SK-N-SH treated with all-trans-retinoic acid at 6 μM for 48 hours (cell line): ENCODE data around the gene C1QTNF4.
"Not testable (repeated sequence)": the region's sequence is repeated elsewhere in the genome, so short reads cannot be mapped to it uniquely, and the experiment has no call there.

ENCODE experiments used
- ATAC-seq: fragments of 200-7000 bp; cut with Tn5 transposase; 3 replicates; pipeline ENCODE4 v1.9.1; 2020; ENCODE audit warnings: mild to moderate bottlenecking, moderate library complexity
- ARNTL ChIP-seq: fragments of 450-650 bp; formaldehyde crosslinking; IDR thresholded peaks from 2 replicates; pipeline ENCODE4 v1.5.0; 2020; ENCODE audit warnings: low read depth, mild to moderate bottlenecking, moderate library complexity, borderline replicate concordance
- CSDC2 ChIP-seq: fragments of 250-450 bp; sonication (Bioruptor Pico); IDR thresholded peaks from 2 replicates; pipeline ENCODE4 v1.5.0; 2020; ENCODE audit warnings: mild to moderate bottlenecking, moderate library complexity
- ISL1 ChIP-seq: fragments of 250-450 bp; sonication (Bioruptor Pico); IDR thresholded peaks from 2 replicates; pipeline ENCODE4 v2.1.2; 2022; ENCODE audit warnings: mild to moderate bottlenecking, moderate library complexity
- OSR1 ChIP-seq: fragments of 250-450 bp; sonication (Bioruptor Pico); IDR thresholded peaks from 2 replicates; pipeline ENCODE4 v1.8.0; 2022; ENCODE audit warnings: moderate library complexity, mild to moderate bottlenecking, inconsistent platforms
- SNAI2 ChIP-seq: fragments of 250-450 bp; sonication (Bioruptor Pico); IDR thresholded peaks from 2 replicates; pipeline ENCODE4 v1.5.0; 2020; ENCODE audit warnings: mild to moderate bottlenecking, moderate library complexity
- TOX ChIP-seq: fragments of 250-450 bp; sonication (Bioruptor Pico); IDR thresholded peaks from 2 replicates; pipeline ENCODE4 v1.8.0; 2021; ENCODE audit warnings: mild to moderate bottlenecking, moderate library complexity, borderline replicate concordance
- ZC3H10 ChIP-seq: fragments of 250-450 bp; sonication (Bioruptor Pico); IDR thresholded peaks from 2 replicates; pipeline ENCODE4 v1.5.1; 2021; ENCODE audit warnings: mild to moderate bottlenecking, moderate library complexity
- ZNF565 ChIP-seq: fragments of 450-650 bp; formaldehyde crosslinking; conservative IDR thresholded peaks from 2 replicates; pipeline ENCODE4 v1.5.0; 2020; ENCODE audit warnings: low read depth, mild to moderate bottlenecking, moderate library complexity
- ZNF70 ChIP-seq: fragments of 450-650 bp; formaldehyde crosslinking; IDR thresholded peaks from 2 replicates; pipeline ENCODE4 v1.5.0; 2020; ENCODE audit warnings: mild to moderate bottlenecking, moderate library complexity
- TF ChIP-seq, protein P1 (sequence below): fragments of 250-450 bp; sonication (Bioruptor Pico); IDR thresholded peaks from 2 replicates; pipeline ENCODE4 v1.8.0; 2021; ENCODE audit warnings: low read depth, mild to moderate bottlenecking, moderate library complexity, borderline replicate concordance
- TF ChIP-seq, protein P2 (sequence below): fragments of 250-450 bp; sonication (Bioruptor Pico); IDR thresholded peaks from 2 replicates; pipeline ENCODE4 v1.5.0; 2020; ENCODE audit warnings: mild to moderate bottlenecking, moderate library complexity

The C1QTNF4 gene

DNA sequence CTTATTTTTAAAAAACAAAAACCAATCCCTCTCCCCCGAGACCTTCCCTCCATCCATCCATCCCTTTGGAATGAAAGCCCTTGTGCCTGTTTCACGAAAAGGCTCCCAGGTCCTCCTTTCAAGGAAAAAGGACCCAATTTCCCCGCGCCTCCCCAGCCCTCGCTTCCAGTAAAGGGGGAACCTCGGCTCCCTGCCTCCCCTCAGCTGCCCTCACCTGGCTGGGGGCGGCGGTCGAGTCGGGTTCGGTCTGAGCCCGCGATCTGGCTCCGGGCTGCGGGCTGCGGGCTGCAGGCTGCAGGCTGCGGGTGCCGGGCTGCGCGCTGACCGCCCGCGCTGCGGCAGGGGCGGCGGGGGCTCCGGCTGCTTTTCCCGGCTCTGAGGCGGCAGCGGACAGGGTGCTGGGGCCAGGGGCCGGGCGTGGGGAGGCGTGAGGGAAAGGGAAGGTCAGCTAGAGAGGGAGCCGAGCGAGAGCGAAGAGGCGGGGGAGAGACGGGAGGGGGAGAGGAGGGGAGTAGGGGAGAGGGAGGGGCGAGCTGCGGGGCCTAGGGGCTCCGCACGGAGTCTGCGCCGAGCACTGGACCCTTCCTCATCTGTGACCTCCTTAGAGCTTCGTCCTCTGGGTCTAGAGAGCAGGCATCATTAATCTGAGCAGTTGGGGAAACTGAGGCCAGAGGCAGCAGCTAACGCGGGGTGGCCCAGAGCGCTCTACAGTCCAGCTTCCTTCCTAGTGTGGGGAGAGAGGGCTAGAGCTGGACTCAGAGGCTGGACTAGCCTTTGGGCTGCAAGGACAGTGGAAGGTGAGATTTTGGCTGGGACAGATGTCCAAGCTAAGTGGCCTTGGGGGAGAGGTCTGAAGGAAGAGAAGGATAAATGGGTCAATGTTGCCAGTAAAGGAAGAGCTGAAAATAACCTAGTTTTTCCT, at the start of gene C1QTNF4:
Gene C1QTNF4, minus strand, starts transcription at position 478 of the 922 bp plus-strand sequence. CDS start 3,601 bp downstream, outside the sequence.
- ATAC-seq: peak; percentile 70
- TF ChIP-seq, protein P1, sequence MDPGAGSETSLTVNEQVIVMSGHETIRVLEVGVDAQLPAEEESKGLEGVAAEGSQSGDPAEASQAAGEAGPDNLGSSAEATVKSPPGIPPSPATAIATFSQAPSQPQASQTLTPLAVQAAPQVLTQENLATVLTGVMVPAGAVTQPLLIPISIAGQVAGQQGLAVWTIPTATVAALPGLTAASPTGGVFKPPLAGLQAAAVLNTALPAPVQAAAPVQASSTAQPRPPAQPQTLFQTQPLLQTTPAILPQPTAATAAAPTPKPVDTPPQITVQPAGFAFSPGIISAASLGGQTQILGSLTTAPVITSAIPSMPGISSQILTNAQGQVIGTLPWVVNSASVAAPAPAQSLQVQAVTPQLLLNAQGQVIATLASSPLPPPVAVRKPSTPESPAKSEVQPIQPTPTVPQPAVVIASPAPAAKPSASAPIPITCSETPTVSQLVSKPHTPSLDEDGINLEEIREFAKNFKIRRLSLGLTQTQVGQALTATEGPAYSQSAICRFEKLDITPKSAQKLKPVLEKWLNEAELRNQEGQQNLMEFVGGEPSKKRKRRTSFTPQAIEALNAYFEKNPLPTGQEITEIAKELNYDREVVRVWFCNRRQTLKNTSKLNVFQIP: no peak
- no peak for TF ChIP-seq OSR1 (CRISPR knock-in tag)
- TF ChIP-seq TOX (CRISPR knock-in tag): no peak
- TF ChIP-seq ZNF565 (CRISPR knock-in tag): no peak
- TF ChIP-seq, all 23 proteins: peak for 0

DNA sequence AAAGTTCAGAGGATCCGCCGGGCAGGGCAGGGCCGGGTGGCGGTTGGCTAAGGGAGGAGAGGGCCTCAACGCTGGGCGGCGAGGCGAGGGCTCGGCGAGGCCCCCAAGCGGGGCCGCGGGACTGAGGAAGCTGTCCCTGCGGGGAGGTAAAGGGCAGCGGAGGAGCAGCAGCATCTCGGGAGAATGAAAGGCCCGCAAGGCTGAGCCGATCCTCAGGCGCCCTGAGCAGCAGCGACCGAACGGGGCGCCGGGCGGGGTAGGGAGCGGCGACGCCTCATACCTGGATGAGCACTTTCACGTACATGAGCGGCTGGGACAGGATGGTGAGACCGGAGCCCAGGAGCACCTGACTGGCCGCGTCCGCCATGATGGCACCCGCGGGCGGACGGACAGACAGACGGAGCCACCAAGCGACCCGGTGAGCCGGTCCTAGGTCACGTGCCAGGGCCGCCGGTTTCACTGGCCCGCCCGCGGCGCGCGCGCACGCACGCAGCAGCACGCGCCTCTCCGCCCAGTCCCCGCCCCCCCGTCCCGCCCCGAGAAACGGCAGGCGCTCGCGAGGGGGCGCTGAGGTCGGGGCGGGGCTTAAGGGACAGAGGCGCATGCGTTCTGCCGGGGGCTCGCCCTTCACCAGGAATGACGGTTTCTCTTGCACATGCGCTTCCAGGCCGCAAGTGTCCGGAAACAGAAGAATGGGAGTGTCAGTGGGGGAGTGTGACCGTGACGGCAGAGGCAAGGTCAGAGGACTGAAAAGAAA, 48.1 kb upstream of the C1QTNF4 start, which contains the start of gene MTCH2:
Gene MTCH2, minus strand, starts transcription at position 461 of the 757 bp plus-strand sequence. Its CDS starts 94 bp downstream, at position 367.
- ATAC-seq: peak; percentile 96
- TF ChIP-seq ZNF70 (CRISPR knock-in tag): no peak

DNA sequence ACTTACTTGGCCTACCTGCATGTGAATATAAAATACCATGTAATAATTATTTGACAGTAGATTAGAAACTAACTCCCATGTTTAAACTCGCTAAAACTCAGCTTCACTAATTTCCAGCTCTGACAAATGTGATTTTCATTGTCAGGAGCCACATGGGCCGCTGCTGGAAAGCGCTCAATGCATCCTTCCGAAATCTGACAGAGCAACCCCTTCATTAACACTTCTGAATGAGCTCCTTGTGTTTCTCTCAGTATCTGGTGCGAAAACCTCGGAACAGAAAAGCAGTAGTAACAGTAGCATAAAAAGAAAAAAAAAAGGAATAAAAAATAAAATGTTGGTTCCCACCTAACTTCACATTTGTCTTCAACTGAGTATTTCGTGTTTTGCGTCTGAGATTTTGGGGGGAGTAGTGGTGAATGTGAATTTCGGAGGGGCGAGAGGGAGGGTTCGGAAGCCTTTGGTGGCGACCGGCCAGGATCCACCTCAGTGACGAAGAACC, 47.4 kb upstream of the C1QTNF4 start:
- ATAC-seq: no peak
- TF ChIP-seq SNAI2 (CRISPR knock-in tag) (no peak), ZNF70 (CRISPR knock-in tag) (no peak), ISL1 (CRISPR knock-in tag) (no peak), ZC3H10 (CRISPR knock-in tag) (no peak), ARNTL (CRISPR knock-in tag) (no peak), OSR1 (CRISPR knock-in tag) (no peak), CSDC2 (CRISPR knock-in tag) (no peak)
- TF ChIP-seq, protein P2, sequence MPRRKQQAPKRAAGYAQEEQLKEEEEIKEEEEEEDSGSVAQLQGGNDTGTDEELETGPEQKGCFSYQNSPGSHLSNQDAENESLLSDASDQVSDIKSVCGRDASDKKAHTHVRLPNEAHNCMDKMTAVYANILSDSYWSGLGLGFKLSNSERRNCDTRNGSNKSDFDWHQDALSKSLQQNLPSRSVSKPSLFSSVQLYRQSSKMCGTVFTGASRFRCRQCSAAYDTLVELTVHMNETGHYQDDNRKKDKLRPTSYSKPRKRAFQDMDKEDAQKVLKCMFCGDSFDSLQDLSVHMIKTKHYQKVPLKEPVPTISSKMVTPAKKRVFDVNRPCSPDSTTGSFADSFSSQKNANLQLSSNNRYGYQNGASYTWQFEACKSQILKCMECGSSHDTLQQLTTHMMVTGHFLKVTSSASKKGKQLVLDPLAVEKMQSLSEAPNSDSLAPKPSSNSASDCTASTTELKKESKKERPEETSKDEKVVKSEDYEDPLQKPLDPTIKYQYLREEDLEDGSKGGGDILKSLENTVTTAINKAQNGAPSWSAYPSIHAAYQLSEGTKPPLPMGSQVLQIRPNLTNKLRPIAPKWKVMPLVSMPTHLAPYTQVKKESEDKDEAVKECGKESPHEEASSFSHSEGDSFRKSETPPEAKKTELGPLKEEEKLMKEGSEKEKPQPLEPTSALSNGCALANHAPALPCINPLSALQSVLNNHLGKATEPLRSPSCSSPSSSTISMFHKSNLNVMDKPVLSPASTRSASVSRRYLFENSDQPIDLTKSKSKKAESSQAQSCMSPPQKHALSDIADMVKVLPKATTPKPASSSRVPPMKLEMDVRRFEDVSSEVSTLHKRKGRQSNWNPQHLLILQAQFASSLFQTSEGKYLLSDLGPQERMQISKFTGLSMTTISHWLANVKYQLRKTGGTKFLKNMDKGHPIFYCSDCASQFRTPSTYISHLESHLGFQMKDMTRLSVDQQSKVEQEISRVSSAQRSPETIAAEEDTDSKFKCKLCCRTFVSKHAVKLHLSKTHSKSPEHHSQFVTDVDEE: no peak
- TF ChIP-seq, all 23 proteins: peak for 0

DNA sequence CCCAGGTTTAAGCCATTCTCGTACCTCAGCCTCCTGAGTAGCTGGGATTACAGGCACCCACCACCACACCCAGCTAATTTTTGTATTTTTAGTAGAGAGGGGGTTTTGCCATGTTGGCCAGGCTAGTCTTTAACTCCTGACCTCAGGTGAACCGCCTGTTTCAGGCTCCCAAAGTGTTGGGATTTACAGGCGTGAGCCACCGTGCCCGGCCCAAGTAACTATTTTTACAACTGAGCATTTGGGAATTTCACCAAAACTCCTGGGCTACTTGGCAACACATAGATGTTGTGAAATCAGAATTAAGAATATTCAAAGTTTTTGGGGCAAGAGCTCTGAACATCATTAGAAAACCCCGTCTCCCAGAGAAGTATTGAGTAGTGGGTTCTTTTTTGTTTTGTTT, 46.3 kb upstream of the C1QTNF4 start:
- not testable (repeated sequence) for ATAC-seq

DNA sequence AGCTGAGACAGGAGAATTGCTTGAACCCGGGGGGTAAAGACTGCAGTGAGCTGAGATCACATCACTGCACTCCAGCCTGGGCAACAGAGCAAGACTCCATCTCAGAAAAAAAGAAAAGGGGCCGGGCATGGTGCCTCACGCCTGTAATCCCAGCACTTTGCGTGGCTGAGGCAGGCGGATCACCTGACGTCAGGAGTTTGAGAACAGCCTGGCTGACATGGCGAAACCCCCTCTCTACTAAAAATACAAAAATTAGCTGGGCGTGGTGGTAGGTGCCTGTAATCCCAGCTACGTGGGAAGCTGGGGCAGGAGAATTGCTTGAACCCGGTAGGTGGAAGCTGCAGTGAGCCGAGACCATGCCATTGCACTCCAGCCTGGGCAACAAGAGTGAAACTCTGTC, 42.1 kb upstream of the C1QTNF4 start:
- not testable (repeated sequence) for ATAC-seq

DNA sequence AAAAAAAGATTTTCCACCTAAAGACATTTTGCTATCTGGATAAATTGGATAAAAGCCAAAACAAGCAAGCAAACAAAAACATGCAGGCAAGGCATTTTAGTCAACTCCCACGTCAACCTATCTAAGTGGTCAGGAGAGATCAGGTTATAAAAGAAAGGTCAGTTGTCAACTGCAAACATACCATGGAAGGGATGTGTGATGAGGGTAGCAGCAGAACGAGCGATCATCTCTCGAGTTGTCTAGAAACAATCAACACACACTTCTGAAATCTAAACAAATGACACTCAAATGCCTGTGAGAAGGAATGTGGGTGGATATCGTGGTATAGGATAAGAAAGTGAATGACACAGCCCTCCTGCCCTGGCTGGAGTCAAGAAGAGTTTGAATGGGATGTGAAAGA, 37.3 kb upstream of the C1QTNF4 start:
- no peak for ATAC-seq
- TF ChIP-seq, protein P1: no peak
- TF ChIP-seq ZNF565 (CRISPR knock-in tag): no peak
- TF ChIP-seq, protein P2: no peak
